ENCODE data around the gene CISD3. TPM values are rescaled to one million over a fixed set of nuclear protein-coding genes. Genes with fewer than 3 reads are reported as not detected.

CISD3 gene
- total RNA-seq, 1 experiment from 2014 or later: 14.1 TPM

GRCh38 chr17:38783227-38783626, 53.1 kb downstream of the CISD3 start:
- TF ChIP-seq EZH2phosphoT487 (IDR thresholded peaks at IDR 0.05; ENCODE audit: borderline replicate concordance, low read length) (no peak), EZH2 (IDR thresholded peaks at IDR 0.05; ENCODE audit: low read length, unreplicated experiment) (no peak), CTCF (conservative IDR thresholded peaks at IDR 0.05; ENCODE audit: low read depth, low read length) (no peak)
- intact Hi-C loops (cut with micrococcal nuclease): no loop called here
- Histone ChIP-seq H3K27ac (ENCODE audit: low read length) (no peak overlapping the region), H3K9me3 (ENCODE audit: low read length) (no peaks in the 10 kb centered on the region), H3K27me3 (ENCODE audit: low read length) (no peaks in the 10 kb centered on the region), H3F3A (ENCODE audit: low read length, unreplicated experiment) (no peaks in the 10 kb centered on the region), H4K20me1 (ENCODE audit: low read length) (no peaks in the 10 kb centered on the region), H3K9ac (ENCODE audit: low read length) (no peak overlapping the region), H3K4me2 (ENCODE audit: low read length) (no peak overlapping the region), H3K9me2 (replicated peaks; ENCODE audit: low read length) (no peaks in the 10 kb centered on the region), H3K36me3 (ENCODE audit: low read depth, low read length) (peaks cover 7% of the 10 kb centered on the region), H3K4me1 (ENCODE audit: insufficient read depth, low read length) (peaks cover 17% of the 10 kb centered on the region), H2AFZ (ENCODE audit: low read length) (no peak overlapping the region), H3K79me2 (ENCODE audit: low read length) (no peaks in the 10 kb centered on the region), H3K4me3 (ENCODE audit: low read length) (no peak overlapping the region)
- no TSS peak for BruUV-seq (replicated peaks)
- ATAC-seq: no peak
- POLR2A ChIA-PET (ENCODE audit: unreplicated experiment): no interaction called here
- no peak for DNase-seq
- CTCF ChIA-PET: no interaction called here

Small RNA genes within 50 kb of the gene (microRNA-seq; reads per million reads assigned to microRNA genes)
- gene MIR4726 (ENCODE audit: unreplicated experiment) (1.3 reads per million), gene MIR4734 (ENCODE audit: unreplicated experiment) (not detected)

Other genes with a start within 250 kb of the CISD3 start
- gene SRCIN1, start 124.4 kb upstream of the CISD3 start, total RNA-seq (2014; rRNA removed): 1.8 and 2.6 TPM in 2 replicates
- gene EPOP, start 55.4 kb upstream of the CISD3 start, total RNA-seq (2014; rRNA removed): 12.6 and 17.7 TPM in 2 replicates
- gene MLLT6, start 25.1 kb upstream of the CISD3 start, total RNA-seq (2014; rRNA removed): 24.7 and 28.7 TPM in 2 replicates
- gene PCGF2, start 18.0 kb downstream of the CISD3 start, total RNA-seq (2014; rRNA removed): 14.1 and 15.8 TPM in 2 replicates
- 366 and 441 TPM in 2 replicates for gene PSMB3, start 22.4 kb downstream of the CISD3 start, total RNA-seq (2014; rRNA removed)
- 25.5 and 43.7 TPM in 2 replicates for gene PIP4K2B, start 69.2 kb downstream of the CISD3 start, total RNA-seq (2014; rRNA removed)
- 11.8 and 15.0 TPM in 2 replicates for gene CWC25, start 95.0 kb downstream of the CISD3 start, total RNA-seq (2014; rRNA removed)
- gene RPL23, start 123.4 kb downstream of the CISD3 start, total RNA-seq (2014; rRNA removed): 807 and 1,110 TPM in 2 replicates
- gene LASP1, start 139.7 kb downstream of the CISD3 start, total RNA-seq (2014; rRNA removed): 106 and 120 TPM in 2 replicates
- not detected in 2 replicates for gene FBXO47, start 237.1 kb downstream of the CISD3 start, total RNA-seq (2014; rRNA removed)

Data from PC-3 (cell line).